DND-41 (cell line): ENCODE data around the gene ACTA2.

ENCODE experiments used
- EZH2 ChIP-seq: IDR thresholded peaks from 3 replicates; pipeline ENCODE4 v1.6.1; 2012; ENCODE audit warnings: borderline replicate concordance, low read depth, mild to moderate bottlenecking, moderate library complexity, low read length, inconsistent platforms; ENCODE audit not compliant: severe bottlenecking
- TF ChIP-seq, protein P1 (sequence below): IDR thresholded peaks from 2 replicates; pipeline ENCODE4 v1.5.1; 2012; ENCODE audit warnings: borderline replicate concordance, low read length, moderate library complexity, mild to moderate bottlenecking; ENCODE audit not compliant: poor library complexity, severe bottlenecking; ENCODE audit errors: extremely low read depth

DNA sequence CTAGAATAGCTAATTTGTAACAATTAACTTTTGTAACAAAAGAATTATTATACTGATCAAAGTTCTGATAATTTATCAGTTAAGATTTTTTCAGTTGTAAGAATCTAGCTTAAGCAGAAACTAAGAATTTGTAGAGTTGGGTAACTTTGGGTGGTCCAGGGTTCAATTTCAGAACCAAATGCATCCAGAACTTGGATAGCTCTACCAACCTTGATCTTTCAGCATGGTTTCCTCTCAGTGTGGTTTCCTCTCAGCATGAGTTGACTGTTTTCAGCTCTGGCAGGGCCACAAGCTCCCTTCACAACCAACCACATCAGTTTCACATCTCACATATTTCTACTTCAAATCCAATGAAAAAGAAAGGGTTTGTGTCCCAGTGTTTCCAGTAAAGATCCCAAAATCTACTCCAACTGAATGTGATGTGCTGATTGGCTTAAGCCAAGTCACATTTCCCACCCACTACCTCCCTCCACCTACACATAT, 34.7 kb upstream of the ACTA2 start:
- TF ChIP-seq, protein P1, sequence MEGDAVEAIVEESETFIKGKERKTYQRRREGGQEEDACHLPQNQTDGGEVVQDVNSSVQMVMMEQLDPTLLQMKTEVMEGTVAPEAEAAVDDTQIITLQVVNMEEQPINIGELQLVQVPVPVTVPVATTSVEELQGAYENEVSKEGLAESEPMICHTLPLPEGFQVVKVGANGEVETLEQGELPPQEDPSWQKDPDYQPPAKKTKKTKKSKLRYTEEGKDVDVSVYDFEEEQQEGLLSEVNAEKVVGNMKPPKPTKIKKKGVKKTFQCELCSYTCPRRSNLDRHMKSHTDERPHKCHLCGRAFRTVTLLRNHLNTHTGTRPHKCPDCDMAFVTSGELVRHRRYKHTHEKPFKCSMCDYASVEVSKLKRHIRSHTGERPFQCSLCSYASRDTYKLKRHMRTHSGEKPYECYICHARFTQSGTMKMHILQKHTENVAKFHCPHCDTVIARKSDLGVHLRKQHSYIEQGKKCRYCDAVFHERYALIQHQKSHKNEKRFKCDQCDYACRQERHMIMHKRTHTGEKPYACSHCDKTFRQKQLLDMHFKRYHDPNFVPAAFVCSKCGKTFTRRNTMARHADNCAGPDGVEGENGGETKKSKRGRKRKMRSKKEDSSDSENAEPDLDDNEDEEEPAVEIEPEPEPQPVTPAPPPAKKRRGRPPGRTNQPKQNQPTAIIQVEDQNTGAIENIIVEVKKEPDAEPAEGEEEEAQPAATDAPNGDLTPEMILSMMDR: no peak
- TF ChIP-seq EZH2: no peak
